NB4 (cell line): Measurements from ENCODE around the gene IFNK.
A peak's percentile ranks its signal among the peaks of the same experiment; 100 is the strongest.

Experiments
- DNase-seq: peaks from one replicate; pipeline ENCODE4 v3.0.0; 2010; ENCODE audit warnings: low read depth
- H3K4me3 ChIP-seq: one replicate; pipeline ENCODE4 v1.5.1; 2011; ENCODE audit warnings: mild to moderate bottlenecking, low read depth, low read length, moderate library complexity
- CTCF ChIP-seq: IDR thresholded peaks from one replicate; pipeline ENCODE4 v1.5.1; 2012; ENCODE audit warnings: low read depth, low read length
- MAX ChIP-seq: IDR thresholded peaks from 2 replicates; pipeline ENCODE4 v1.6.1; 2011; ENCODE audit warnings: low read depth, low read length
- MYC ChIP-seq: IDR thresholded peaks from 2 replicates; pipeline ENCODE4 v1.6.1; 2011; ENCODE audit warnings: low read depth, low read length
- POLR2A ChIP-seq: IDR thresholded peaks from 2 replicates; pipeline ENCODE4 v1.6.1; 2011; ENCODE audit warnings: mild to moderate bottlenecking; ENCODE audit not compliant: insufficient read length; ENCODE audit errors: extremely low read depth

Gene IFNK

GRCh38 chr9:27569406-27569805 is 45.3 kb downstream of the IFNK start:
- DNase-seq: no peak
- no peak for TF ChIP-seq CTCF
- TF ChIP-seq MAX: no peak
- no peak for TF ChIP-seq MYC
- no peak for TF ChIP-seq POLR2A
- H3K4me3 ChIP-seq: no peak overlapping the region

- TF ChIP-seq CTCF: no peak
- no peak for TF ChIP-seq MAX
- H3K4me3 ChIP-seq: no peak overlapping the region
- DNase-seq: no peak
Measured at GRCh38 chr9:27571011-27571410, 46.9 kb downstream of the IFNK start.

- no peak overlapping the region for H3K4me3 ChIP-seq
- TF ChIP-seq CTCF (no peak), POLR2A (no peak), MYC (no peak), MAX (no peak)
- no peak for DNase-seq
Measured at GRCh38 chr9:27572061-27572460, 48.0 kb downstream of the IFNK start.

GRCh38 chr9:27572566-27572917 is 48.5 kb downstream of the IFNK start:
- DNase-seq: peak; percentile 87
- peak overlapping the region; percentile 58 for H3K4me3 ChIP-seq
- TF ChIP-seq MYC (peak; percentile 61), POLR2A (no peak), CTCF (no peak), MAX (peak; percentile 83)

- DNase-seq: peak; percentile 80
- no peak for TF ChIP-seq CTCF
- no peak for TF ChIP-seq MAX
- TF ChIP-seq POLR2A: peak; percentile 45
- H3K4me3 ChIP-seq: peak within 1 kb of the TSS; percentile 72
Measured at GRCh38 chr9:27572918-27573633, 49.0 kb downstream of the IFNK start, which contains the start of gene C9orf72. C9orf72 (minus strand) TSS chr9:27573481; CDS start chr9:27567120, 6,361 bp downstream.
